Gastroesophageal sphincter (tissue), 3 donors: ENCODE results near the gene LILRB3.

ENCODE experiments used
- CTCF ChIP-seq, 4 experiments: fragments of 200-600 bp in 2 of 4; fragments of 450-650 bp in 2 of 4; sonication (generic) in 1 of 4; IDR thresholded peaks; one replicate each; pipeline ENCODE4 v1.5.1; 2017 to 2019; ENCODE audit warnings: antibody characterized with exemption in 4 of 4, mild to moderate bottlenecking in 2 of 4, moderate library complexity in 2 of 4
- EP300 ChIP-seq: sonication (generic); formaldehyde crosslinking; IDR thresholded peaks from one replicate; pipeline ENCODE4 v1.6.1; 2017; ENCODE audit warnings: antibody characterized with exemption, mild to moderate bottlenecking
- POLR2A ChIP-seq, 2 donors: fragments of 450-650 bp; IDR thresholded peaks; one replicate each; pipeline ENCODE4 v1.6.1; 2017; ENCODE audit warnings: antibody characterized with exemption in 2 of 2, mild to moderate bottlenecking in 2 of 2, moderate library complexity in 1 of 2
- POLR2AphosphoS5 ChIP-seq: sonication (generic); formaldehyde crosslinking; IDR thresholded peaks from one replicate; pipeline ENCODE4 v1.6.1; 2017; ENCODE audit warnings: antibody characterized with exemption

- TF ChIP-seq CTCF (IDR thresholded peaks at IDR 0.05), result no peak
- no peak for TF ChIP-seq POLR2AphosphoS5
- TF ChIP-seq POLR2A (IDR thresholded peaks at IDR 0.05), result no peak
- no peak for TF ChIP-seq EP300
Measured at GRCh38 chr19:54218259-54218658, 4.5 kb downstream of the LILRB3 start.
